SK-N-SH treated with all-trans-retinoic acid at 6 μM for 48 hours (cell line): ENCODE measurements around the gene EPHA6.

Source experiments
- ARNTL ChIP-seq: fragments of 450-650 bp; formaldehyde crosslinking; IDR thresholded peaks from 2 replicates; pipeline ENCODE4 v1.5.0; 2020; ENCODE audit warnings: low read depth, mild to moderate bottlenecking, moderate library complexity, borderline replicate concordance
- BACH2 ChIP-seq: fragments of 250-450 bp; sonication (Bioruptor Pico); IDR thresholded peaks from 2 replicates; pipeline ENCODE4 v1.9.0; 2021; ENCODE audit warnings: mild to moderate bottlenecking, borderline replicate concordance
- CREB5 ChIP-seq: fragments of 250-450 bp; sonication (Bioruptor Pico); IDR thresholded peaks from 2 replicates; pipeline ENCODE4 v1.5.1; 2020; ENCODE audit warnings: low read depth, mild to moderate bottlenecking, moderate library complexity
- ISL1 ChIP-seq: fragments of 250-450 bp; sonication (Bioruptor Pico); IDR thresholded peaks from 2 replicates; pipeline ENCODE4 v2.1.2; 2022; ENCODE audit warnings: mild to moderate bottlenecking, moderate library complexity
- PATZ1 ChIP-seq: fragments of 250-450 bp; sonication (Bioruptor Pico); IDR thresholded peaks from 2 replicates; pipeline ENCODE4 v1.8.0; 2020; ENCODE audit warnings: mild to moderate bottlenecking, moderate library complexity, borderline replicate concordance
- PPARA ChIP-seq: fragments of 250-450 bp; sonication (Bioruptor Pico); IDR thresholded peaks from 2 replicates; pipeline ENCODE4 v1.5.0; 2020; ENCODE audit warnings: mild to moderate bottlenecking, borderline replicate concordance
- ZFP3 ChIP-seq: fragments of 250-450 bp; sonication (Bioruptor Pico); IDR thresholded peaks from 2 replicates; pipeline ENCODE4 v1.5.0; 2020; ENCODE audit warnings: mild to moderate bottlenecking, moderate library complexity
- ZNF70 ChIP-seq: fragments of 450-650 bp; formaldehyde crosslinking; IDR thresholded peaks from 2 replicates; pipeline ENCODE4 v1.5.0; 2020; ENCODE audit warnings: mild to moderate bottlenecking, moderate library complexity

GRCh38 chr3:96852849-96853248 is 38.5 kb downstream of the EPHA6 start:
- TF ChIP-seq PATZ1 (CRISPR knock-in tag), result no peak
- no peak for TF ChIP-seq ARNTL (CRISPR knock-in tag)
- TF ChIP-seq ZFP3 (CRISPR knock-in tag), result no peak
- TF ChIP-seq BACH2 (CRISPR knock-in tag), result no peak
- no peak for TF ChIP-seq ZNF70 (CRISPR knock-in tag)
- TF ChIP-seq PPARA (CRISPR knock-in tag), result no peak
- no peak for TF ChIP-seq CREB5 (CRISPR knock-in tag)
- TF ChIP-seq ISL1, result no peak
